ENCODE data around the gene ZCCHC4.
"Not testable (repeated sequence)": the region's sequence is repeated elsewhere in the genome, so short reads cannot be mapped to it uniquely, and the experiment has no call there.

Gene ZCCHC4

DNA sequence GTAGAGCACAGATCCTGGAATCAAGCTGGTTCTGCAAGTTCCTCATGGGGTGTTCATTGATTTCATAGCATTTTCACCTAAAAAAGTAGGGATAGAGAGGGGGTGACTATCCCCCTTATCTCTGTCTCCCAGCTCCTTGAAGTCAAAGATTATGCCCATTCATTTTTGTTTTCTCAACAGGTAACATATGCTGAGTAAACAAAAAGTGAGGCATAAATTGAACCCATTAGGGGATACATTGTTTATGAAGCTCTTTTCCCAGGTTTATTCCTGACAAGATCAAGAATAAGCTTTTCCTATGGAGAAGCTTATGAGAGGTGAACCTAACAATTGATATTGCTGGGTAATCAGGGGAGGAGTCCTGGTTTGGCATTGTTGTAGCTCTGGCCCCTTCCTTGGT is 55.3 kb downstream of the ZCCHC4 start:
- intact Hi-C loops (cut with DNase I), result loop anchor here (10.0 kb wide), 1 partner anchor 183 kb away; no protein-coding TSS in a partner anchor
- no peak for DNase-seq

DNA sequence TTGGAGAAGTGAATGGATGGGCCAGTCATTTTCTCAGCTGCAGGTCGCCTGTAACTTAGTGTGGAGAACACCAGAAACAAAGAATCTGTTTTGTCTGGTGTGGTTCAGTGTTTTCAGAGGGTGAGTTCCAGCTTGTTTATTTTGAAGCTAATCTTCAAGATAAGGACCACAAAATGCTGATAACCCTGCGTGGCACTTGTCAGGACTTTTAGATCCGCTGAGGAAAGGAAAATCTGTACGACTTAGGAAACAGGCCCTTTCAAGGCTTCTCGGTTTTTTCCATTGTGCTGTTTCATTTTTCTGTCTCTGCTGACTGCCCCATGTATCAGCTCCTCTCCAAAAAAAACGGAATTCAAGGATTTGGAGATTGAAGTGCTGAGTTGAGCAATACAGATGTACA is 55.7 kb downstream of the ZCCHC4 start:
- intact Hi-C loops (cut with DNase I), result loop anchor here (10.0 kb wide), 1 partner anchor 184 kb away; no protein-coding TSS in a partner anchor
- DNase-seq, result no peak

- intact Hi-C loops (cut with DNase I), result loop anchor here (10.0 kb wide), 1 partner anchor 205 kb away; the partner anchor contains the start of gene SEPSECS
- no peak for DNase-seq
Measured at GRCh38 chr4:25370242-25370641, 57.7 kb downstream of the ZCCHC4 start.

- intact Hi-C loops (cut with DNase I), result loop anchor here (10.0 kb wide), 1 partner anchor 208 kb away; the partner anchor contains the start of gene SEPSECS
- DNase-seq, result not testable (repeated sequence)
Measured at GRCh38 chr4:25372549-25372948, 60.0 kb downstream of the ZCCHC4 start.

DNA sequence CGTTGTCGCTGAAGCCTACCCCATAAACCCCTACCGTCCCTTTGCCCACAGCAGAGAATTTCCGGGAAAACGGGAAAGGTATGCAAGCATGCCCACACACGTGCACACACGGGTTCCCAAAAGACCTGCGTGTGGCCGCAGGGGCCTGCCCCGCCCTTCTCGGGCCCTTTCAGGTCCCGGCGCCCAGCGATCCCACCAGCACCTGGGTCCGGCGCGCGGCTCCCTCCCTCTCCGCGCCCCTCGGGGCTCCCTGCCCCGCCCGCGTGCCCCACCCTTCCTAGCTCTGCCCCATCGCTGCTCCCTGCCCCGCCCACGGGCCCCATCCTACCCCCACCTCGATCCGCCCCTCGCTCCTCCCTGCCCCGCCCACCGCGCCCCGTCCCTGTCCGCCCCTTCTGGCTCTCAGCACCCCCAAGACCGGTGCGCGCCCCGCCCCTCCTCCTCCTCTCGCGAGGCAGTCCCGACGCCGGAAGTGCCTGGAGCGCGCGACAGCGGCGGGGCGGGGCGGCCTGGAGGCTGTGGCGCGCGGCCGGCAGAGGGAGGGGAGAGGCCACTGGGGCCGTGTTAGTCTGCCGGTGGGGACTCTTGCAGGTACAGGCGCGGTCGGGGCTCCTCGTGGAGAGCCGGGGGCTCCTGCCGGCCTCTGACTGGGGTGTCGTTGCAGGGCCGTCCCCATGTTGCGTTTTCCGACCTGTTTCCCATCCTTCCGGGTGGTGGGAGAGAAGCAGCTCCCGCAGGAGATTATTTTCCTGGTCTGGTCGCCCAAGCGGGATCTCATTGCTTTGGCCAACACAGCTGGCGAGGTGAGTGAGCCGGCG is 64.4 kb downstream of the ZCCHC4 start, which contains the start of gene ANAPC4:
ANAPC4 (plus strand) TSS at position 510 of the 818 bp plus-strand sequence; CDS start at position 675, 165 bp downstream.
- peak; percentile 67 to 98 (median 92) for DNase-seq
- intact Hi-C loops (cut with DNase I), result loop anchor here (10.0 kb wide), 1 partner anchor 212 kb away; the partner anchor contains the start of gene SEPSECS

DNA sequence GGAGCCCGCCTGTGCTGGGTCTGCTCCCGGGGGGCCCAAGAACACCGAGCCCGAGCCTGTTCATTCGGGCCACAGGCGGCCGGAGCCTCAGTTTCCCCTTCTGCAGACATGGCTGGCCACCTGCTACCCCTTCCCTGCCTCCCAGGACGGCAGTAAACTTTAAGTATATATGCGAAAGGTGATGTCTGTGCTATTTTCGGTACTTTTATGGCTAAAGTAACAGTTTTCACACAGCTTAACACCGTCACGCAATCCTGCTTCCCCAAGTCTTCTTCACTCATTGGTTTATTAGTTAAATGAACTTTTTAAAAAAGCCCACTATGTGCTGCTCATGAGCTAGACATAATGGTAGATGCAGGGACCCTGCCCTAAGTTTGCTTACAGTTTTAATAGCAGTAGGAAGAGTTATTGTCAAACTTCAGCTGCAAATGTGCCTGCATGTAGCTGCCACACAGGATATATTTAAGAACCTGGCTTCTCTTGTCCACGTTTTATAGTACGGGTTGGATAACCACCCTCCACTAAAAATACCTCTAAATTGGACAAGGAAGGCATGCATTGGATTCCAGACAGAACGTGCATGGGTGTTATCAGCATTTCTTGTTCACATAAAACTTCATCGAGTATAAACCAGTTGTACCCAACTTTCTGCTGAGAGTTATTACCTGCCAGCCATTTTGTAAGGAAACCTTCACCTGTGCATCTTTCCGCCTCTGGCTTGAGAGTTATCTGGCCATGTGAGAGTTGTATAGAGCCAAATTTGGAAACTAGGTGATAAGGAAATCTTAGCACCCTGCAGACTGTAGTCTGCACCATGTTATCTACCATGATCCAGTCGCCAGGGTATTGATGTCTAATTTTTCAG is 65.2 kb downstream of the ZCCHC4 start:
- intact Hi-C loops (cut with DNase I), result loop anchor here (10.0 kb wide), 1 partner anchor 213 kb away; the partner anchor contains the start of gene SEPSECS
- DNase-seq, result peak in 1 of 42 donors; percentile 16

DNA sequence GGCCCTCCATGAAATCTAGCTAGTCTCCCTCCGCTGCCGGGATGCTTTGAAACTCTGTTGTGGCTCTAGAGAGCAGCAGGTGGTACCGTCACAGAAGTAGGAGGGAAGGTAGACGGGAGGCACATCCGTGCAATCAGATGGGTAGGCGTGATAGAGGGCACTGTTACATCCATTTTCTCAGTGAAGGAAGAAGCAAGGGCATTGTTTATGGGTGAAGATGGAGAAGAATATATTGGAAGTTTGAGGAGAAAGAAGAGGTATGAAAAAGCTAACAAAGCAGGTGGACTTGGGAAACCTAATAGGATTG is 65.8 kb downstream of the ZCCHC4 start:
- DNase-seq, result no peak
- intact Hi-C loops (cut with DNase I), result loop anchor here (10.0 kb wide), 1 partner anchor 214 kb away; the partner anchor contains the start of gene SEPSECS

GRCh38 chr4:25379591-25379990 is 67.0 kb downstream of the ZCCHC4 start:
- intact Hi-C loops (cut with DNase I), result loop anchor here (10.0 kb wide), 1 partner anchor 215 kb away; the partner anchor contains the start of gene SEPSECS

DNA sequence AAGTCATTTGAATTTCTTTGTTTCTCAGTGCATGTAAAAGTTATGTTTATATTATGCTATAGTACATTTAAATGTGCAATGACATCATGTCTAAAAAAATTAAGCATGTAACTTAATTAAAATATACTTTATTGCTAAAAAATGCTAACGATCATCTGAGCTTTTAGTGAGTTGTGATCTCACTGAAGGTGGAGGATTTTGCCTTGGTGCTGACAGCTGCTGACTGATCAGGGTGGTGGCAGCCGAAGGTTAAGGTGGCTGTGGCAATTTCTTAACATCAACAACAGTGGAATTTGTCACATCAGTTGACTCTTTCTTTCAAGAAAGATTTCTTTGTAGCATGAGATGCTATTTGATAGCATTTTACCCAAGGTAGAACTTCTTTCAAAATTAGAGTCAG is 71.1 kb downstream of the ZCCHC4 start:
- DNase-seq, result no peak
- intact Hi-C loops (cut with DNase I), result no loop called here

More at GRCh38 chr4:25379591-25379990, 67.0 kb downstream of the ZCCHC4 start:
- no peak for DNase-seq

GRCh38 chr4:25386926-25387325 is 74.4 kb downstream of the ZCCHC4 start:
- no peak for DNase-seq
- intact Hi-C loops (cut with DNase I), result no loop called here

DNA sequence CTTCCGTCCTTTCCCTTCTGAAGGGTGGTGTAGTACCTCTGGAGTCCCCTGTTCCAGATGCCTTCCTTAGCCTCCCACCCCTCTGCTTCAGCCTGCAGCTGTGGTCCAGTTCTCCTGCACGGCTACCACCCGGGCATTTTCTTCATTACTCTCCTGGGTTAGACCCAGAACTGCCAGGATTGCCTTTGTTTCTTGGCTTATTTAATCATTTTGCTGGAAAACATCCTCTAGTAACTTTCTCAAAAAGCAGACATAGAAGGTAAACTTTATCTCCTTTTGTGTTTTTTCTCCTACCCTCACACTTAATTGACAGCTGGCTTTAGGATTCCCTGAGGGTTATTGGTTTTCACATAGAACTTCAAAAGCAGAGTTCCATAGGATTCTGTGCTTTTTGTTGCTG is 84.7 kb downstream of the ZCCHC4 start:
- no peak for DNase-seq
- intact Hi-C loops (cut with DNase I), result no loop called here

DNA sequence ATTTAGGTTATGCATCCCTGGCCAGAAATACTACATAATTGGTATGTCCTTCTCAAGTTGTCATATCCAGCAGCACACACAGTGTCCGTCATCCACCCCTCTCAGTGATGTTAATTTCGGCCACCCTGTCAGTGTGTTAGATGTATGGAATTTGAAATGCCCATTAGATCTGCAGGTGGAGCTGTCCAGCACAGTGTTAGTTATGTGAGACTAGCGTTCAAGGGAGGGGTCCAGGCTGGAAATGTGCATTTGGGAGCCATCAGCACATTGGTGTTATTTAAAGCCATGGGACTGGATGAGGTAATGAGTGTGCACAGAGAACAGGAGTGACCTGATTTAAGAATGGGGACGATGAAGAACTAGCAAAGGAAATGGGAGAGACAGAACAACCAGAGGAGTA is 86.9 kb downstream of the ZCCHC4 start:
- DNase-seq, result no peak
- intact Hi-C loops (cut with DNase I), result no loop called here

GRCh38 chr4:25401066-25401465 is 88.5 kb downstream of the ZCCHC4 start:
- DNase-seq, result no peak
- intact Hi-C loops (cut with DNase I), result no loop called here

GRCh38 chr4:25402521-25402920 is 89.9 kb downstream of the ZCCHC4 start:
- intact Hi-C loops (cut with DNase I), result no loop called here
- DNase-seq, result no peak

DNA sequence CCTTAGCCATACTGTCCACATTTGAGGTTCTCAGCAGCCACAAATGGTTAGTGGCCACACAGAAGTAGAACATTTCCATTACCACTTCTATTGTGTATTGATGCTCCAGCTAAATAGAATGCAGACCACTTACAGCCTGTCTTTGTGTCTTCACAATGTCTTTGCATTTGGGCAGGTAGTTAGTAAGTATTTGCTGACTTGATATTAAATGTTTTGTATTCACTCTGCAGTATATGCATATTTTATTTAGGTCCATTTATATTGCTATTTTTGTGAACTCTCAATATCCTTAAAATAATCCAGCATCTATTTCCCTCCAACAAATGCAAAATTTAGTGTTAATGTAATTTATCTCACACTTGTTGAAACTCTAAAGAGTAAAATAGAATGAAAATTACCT is 91.1 kb downstream of the ZCCHC4 start:
- intact Hi-C loops (cut with DNase I), result no loop called here
- DNase-seq, result no peak

- no peak for DNase-seq
- intact Hi-C loops (cut with DNase I), result no loop called here
Measured at GRCh38 chr4:25405453-25405852, 92.9 kb downstream of the ZCCHC4 start.

DNA sequence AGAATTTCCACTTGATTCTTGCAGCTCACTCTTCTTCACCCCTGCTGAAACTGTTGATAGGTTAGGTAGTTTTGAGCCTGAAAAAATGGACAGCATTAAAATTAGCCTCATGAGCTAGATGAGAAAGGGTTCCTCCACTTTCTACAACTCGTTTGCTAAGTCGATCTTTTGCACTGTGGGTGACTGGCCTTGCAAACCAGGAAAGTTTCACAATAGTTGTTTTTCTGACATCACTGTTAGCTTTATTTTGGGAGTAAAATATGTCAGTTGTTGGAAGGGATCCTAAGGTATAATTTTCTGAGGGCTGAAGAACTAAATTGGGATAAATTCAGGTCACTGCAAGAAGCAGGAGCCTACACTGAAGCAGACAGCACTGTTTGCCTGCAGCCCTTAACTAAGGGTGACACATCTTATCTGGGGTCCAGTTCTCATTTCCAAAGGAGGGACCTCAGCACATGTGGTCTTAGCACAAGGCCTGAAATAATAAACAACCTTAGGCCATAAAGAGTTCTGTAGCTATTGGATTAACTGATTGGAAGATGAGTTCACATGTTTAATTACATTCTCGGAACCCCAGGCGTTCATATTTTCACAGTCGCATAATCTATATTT is 93.6 kb downstream of the ZCCHC4 start:
- intact Hi-C loops (cut with DNase I), result no loop called here
- no peak for DNase-seq

- DNase-seq, result no peak
- intact Hi-C loops (cut with DNase I), result no loop called here
Measured at GRCh38 chr4:25410820-25411529, 98.4 kb downstream of the ZCCHC4 start.

DNA sequence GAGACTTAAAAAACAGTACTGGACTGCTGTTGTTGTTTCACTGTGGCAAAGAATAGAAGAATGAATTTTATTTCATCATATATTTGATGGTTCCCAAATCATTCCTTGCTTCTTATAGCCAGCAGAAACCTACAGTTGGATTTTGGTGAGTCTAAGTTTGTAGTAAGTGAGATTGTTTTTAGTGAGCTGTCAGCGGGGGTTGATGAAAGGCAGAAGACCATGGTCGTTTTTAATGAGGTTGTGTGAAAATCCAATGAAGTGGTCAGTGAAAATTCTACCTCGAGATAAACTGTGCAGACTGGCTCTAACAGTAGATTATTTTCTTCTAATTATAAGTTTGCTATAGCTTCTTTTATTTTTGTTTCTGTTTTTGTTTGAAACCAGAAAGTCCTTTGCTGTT is 100.7 kb downstream of the ZCCHC4 start:
- DNase-seq, result no peak
- intact Hi-C loops (cut with DNase I), result no loop called here

All from head of caudate nucleus (tissue), 42 donors.